Stimulated activated CD8-positive, alpha-beta memory T cell treated with anti-CD3 and anti-CD28 coated beads, Interleukin-4, amount 100 ng/mL, for 48 hours (primary cell): ENCODE data around the gene DOK7.

Source experiments
- DNase-seq: peaks from one replicate; pipeline ENCODE4 v3.0.0-alpha.2; 2020

The DOK7 gene

GRCh38 chr4:3462790-3463415 is at the start of gene DOK7:
Gene DOK7, plus strand, starts transcription at chr4:3463306. Its CDS starts 70 bp downstream, at chr4:3463376.
- DNase-seq: no peak

GRCh38 chr4:3413675-3414420 is 49.3 kb upstream of the DOK7 start:
- DNase-seq: no peak

GRCh38 chr4:3414421-3415279 is 48.5 kb upstream of the DOK7 start:
- no peak for DNase-seq

- DNase-seq: no peak
Observed at GRCh38 chr4:3415471-3416141, 47.5 kb upstream of the DOK7 start.

- no peak for DNase-seq
Observed at GRCh38 chr4:3416270-3416669, 46.8 kb upstream of the DOK7 start.

- no peak for DNase-seq
Observed at GRCh38 chr4:3416821-3417221, 46.3 kb upstream of the DOK7 start.

GRCh38 chr4:3417448-3417847 is 45.7 kb upstream of the DOK7 start:
- DNase-seq: no peak

- no peak for DNase-seq
Observed at GRCh38 chr4:3418029-3418762, 44.9 kb upstream of the DOK7 start.

GRCh38 chr4:3419836-3420605 is 43.1 kb upstream of the DOK7 start:
- DNase-seq: no peak

- no peak for DNase-seq
Observed at GRCh38 chr4:3420606-3420955, 42.5 kb upstream of the DOK7 start.

- no peak for DNase-seq
Observed at GRCh38 chr4:3420956-3421355, 42.1 kb upstream of the DOK7 start.

- no peak for DNase-seq
Observed at GRCh38 chr4:3421470-3421869, 41.6 kb upstream of the DOK7 start.

- no peak for DNase-seq
Observed at GRCh38 chr4:3422241-3422801, 40.8 kb upstream of the DOK7 start.

- no peak for DNase-seq
Observed at GRCh38 chr4:3422808-3423297, 40.3 kb upstream of the DOK7 start.

GRCh38 chr4:3423406-3423805 is 39.7 kb upstream of the DOK7 start:
- DNase-seq: no peak

GRCh38 chr4:3423952-3424351 is 39.2 kb upstream of the DOK7 start:
- DNase-seq: no peak

GRCh38 chr4:3424522-3425095 is 38.5 kb upstream of the DOK7 start:
- no peak for DNase-seq

GRCh38 chr4:3426465-3427133 is 36.5 kb upstream of the DOK7 start:
- DNase-seq: no peak

GRCh38 chr4:3427134-3427476 is 36.0 kb upstream of the DOK7 start:
- no peak for DNase-seq

- no peak for DNase-seq
Observed at GRCh38 chr4:3427706-3428446, 35.2 kb upstream of the DOK7 start.
